PC-9 (cell line): ENCODE measurements around the gene NBEAL1. TPM values are rescaled to one million over a fixed set of nuclear protein-coding genes. Genes with fewer than 3 reads are reported as not detected.

Source experiments
- BruUV-seq: library from RNA; stranded (reverse); fragments of 400-500 nt; replicated peaks from 2 replicates; lab custom pipeline; 2021; lab: Mats Ljungman, UMichigan
- CTCF ChIA-PET: fragments of 300-600 bp; sonication (Branson Sonifier 250); formaldehyde crosslinking; loops from one replicate; lab custom pipeline; 2022; ENCODE audit warnings: antibody characterized with exemption; lab: Charles Lee
- POLR2A ChIA-PET: fragments of 300-600 bp; sonication (Branson Sonifier 250); formaldehyde crosslinking; loops from one replicate; lab custom pipeline; 2022; ENCODE audit warnings: antibody characterized with exemption; ENCODE audit not compliant: unreplicated experiment; lab: Charles Lee
- DNase-seq, 2 experiments: peaks; one replicate each; pipeline versions ENCODE4 v3.0.0 to v3.0.0-alpha.2; 2015 to 2022; ENCODE audit warnings: mixed read lengths in 1 of 2
- H2AFZ ChIP-seq: fragments of 200-600 bp; sonication (generic); 2 replicates; pipeline ENCODE4 v1.8.1; 2017; ENCODE audit warnings: antibody characterized with exemption
- H3F3A ChIP-seq: fragments of 200-600 bp; sonication (generic); 2 replicates; pipeline ENCODE4 v1.8.1; 2017; ENCODE audit warnings: antibody characterized with exemption, mild to moderate bottlenecking, low read depth; ENCODE audit not compliant: insufficient read depth
- H3K27ac ChIP-seq: fragments of 200-600 bp; sonication (generic); 2 replicates; pipeline ENCODE4 v1.6.1; 2016; ENCODE audit warnings: mixed run types
- H3K27me3 ChIP-seq: fragments of 200-600 bp; sonication (generic); 2 replicates; pipeline ENCODE4 v1.6.1; 2016; ENCODE audit warnings: low read depth, mixed run types; ENCODE audit not compliant: insufficient read depth
- H3K36me3 ChIP-seq: fragments of 200-600 bp; sonication (generic); 2 replicates; pipeline ENCODE4 v1.6.1; 2016; ENCODE audit warnings: low read depth, mixed run types
- H3K4me1 ChIP-seq: fragments of 200-600 bp; sonication (generic); replicated peaks from 2 replicates; pipeline ENCODE4 v1.6.1; 2016; ENCODE audit warnings: mixed run types; ENCODE audit not compliant: insufficient read depth
- H3K4me2 ChIP-seq: fragments of 200-600 bp; sonication (generic); 2 replicates; pipeline ENCODE4 v1.6.1; 2017; ENCODE audit warnings: mixed run types
- H3K4me3 ChIP-seq: fragments of 200-600 bp; sonication (generic); 2 replicates; pipeline ENCODE4 v1.6.1; 2016; ENCODE audit warnings: mixed run types
- H3K79me2 ChIP-seq: fragments of 200-600 bp; sonication (generic); 2 replicates; pipeline ENCODE4 v1.6.1; 2017; ENCODE audit warnings: low read depth, mixed run types
- H3K9me2 ChIP-seq: fragments of 200-600 bp; sonication (generic); 2 replicates; pipeline ENCODE4 v1.8.1; 2017; ENCODE audit warnings: mild to moderate bottlenecking; ENCODE audit not compliant: insufficient read depth
- H3K9me3 ChIP-seq: fragments of 200-600 bp; sonication (generic); 2 replicates; pipeline ENCODE4 v1.8.1; 2016; ENCODE audit warnings: low read depth; ENCODE audit not compliant: insufficient read depth
- H4K20me1 ChIP-seq: fragments of 200-600 bp; sonication (generic); 2 replicates; pipeline ENCODE4 v1.8.1; 2017; ENCODE audit not compliant: insufficient read depth
- EZH2 ChIP-seq: fragments of 200-600 bp; sonication (generic); IDR thresholded peaks from 2 replicates; pipeline ENCODE4 v1.8.0; 2017; ENCODE audit warnings: antibody characterized with exemption, low read depth
- intact Hi-C: fragments of 100-400 bp; cut with micrococcal nuclease; formaldehyde crosslinking; loops from one replicate; pipeline ENCODE4 v1.10.0; 2022; ENCODE audit not compliant: unreplicated experiment
- total RNA-seq: library from RNA; stranded (reverse); gene quantifications from 2 replicates; pipeline ENCODE4 v1.2.3, GENCODE V29; 2021
- TF ChIP-seq, protein P1 (sequence below): fragments of 200-600 bp; sonication (generic); conservative IDR thresholded peaks from 2 replicates; pipeline ENCODE4 v1.6.1; 2017; ENCODE audit warnings: mixed run types, antibody characterized with exemption, mild to moderate bottlenecking, moderate library complexity

Gene NBEAL1
- total RNA-seq, 1 experiment from 2014 or later = 19.5 TPM

DNA sequence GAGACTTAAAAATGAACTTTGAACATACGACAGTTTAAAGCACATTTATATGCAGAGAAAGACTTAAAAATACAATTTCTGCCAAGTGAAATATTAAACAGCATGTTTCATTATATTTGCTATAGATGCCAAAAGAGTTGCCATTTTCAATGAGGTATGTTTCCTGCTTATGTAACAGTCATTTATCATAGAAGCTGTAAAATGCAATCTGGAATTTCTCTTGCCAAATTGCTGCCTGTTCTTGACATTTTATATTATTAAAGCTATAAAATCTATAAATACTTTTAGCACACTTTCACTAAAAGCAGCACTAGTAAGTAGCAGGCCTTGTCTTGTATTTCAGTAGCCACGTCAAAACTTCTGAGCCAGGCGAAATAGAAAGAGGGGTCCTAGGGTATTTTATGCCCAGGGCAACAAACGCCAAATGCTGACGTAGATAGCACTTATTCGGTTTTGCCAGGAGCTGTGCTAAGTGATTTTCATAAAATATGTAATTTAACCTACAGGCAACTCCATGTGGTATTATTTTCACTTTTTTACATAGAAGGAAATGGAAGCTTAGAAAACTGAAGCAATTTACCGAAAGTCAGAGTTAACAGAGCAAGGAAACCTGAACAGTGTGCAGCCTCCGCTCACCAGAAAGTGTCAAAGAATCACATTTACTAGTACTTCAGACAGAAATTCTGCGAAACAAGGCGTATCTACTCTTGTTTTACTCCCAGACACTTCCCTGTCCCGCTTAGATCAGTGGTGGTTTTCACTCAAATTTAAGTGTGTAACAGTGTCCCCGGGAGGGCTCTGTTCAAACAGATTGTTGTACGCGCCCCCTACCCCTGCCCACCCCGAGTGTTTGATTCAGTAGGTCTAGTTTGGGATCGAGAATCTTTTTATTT lies 222.9 kb downstream of the NBEAL1 start:
- DNase-seq = no peak
- ChIA-PET POLR2A (interaction anchor here (0.7 kb wide), 1 partner anchor 261 kb away, joined by 5 read pairs; no protein-coding TSS in a partner anchor), CTCF (interaction anchor here (0.6 kb wide), 1 partner anchor 163 kb away, joined by 4 read pairs; no protein-coding TSS in a partner anchor)
- Histone ChIP-seq H3K9me3 (no peaks in the 10 kb centered on the region), H3K27me3 (no peaks in the 10 kb centered on the region), H3K4me1 (peaks cover 5% of the 10 kb centered on the region; the same call in 1 of the 2 replicates), H3K36me3 (no peaks in the 10 kb centered on the region), H3K4me3 (peak overlapping the region; percentile 97; the same call in 1 of the 2 replicates), H3K9me2 (no peaks in the 10 kb centered on the region), H4K20me1 (no peaks in the 10 kb centered on the region), H3K4me2 (peak overlapping the region; percentile 76), H3K27ac (no peak overlapping the region), H3K79me2 (peaks cover 7% of the 10 kb centered on the region; the same call in 1 of the 2 replicates), H2AFZ (0 out of 2 replicates have a peak overlapping the region, but pooled peaks have one; percentile 93), H3F3A (peaks cover 9% of the 10 kb centered on the region; the same call in 1 of the 2 replicates)
- BruUV-seq = no TSS peak
- TF ChIP-seq, protein P1, sequence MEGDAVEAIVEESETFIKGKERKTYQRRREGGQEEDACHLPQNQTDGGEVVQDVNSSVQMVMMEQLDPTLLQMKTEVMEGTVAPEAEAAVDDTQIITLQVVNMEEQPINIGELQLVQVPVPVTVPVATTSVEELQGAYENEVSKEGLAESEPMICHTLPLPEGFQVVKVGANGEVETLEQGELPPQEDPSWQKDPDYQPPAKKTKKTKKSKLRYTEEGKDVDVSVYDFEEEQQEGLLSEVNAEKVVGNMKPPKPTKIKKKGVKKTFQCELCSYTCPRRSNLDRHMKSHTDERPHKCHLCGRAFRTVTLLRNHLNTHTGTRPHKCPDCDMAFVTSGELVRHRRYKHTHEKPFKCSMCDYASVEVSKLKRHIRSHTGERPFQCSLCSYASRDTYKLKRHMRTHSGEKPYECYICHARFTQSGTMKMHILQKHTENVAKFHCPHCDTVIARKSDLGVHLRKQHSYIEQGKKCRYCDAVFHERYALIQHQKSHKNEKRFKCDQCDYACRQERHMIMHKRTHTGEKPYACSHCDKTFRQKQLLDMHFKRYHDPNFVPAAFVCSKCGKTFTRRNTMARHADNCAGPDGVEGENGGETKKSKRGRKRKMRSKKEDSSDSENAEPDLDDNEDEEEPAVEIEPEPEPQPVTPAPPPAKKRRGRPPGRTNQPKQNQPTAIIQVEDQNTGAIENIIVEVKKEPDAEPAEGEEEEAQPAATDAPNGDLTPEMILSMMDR = no peak
- no peak for TF ChIP-seq EZH2
- intact Hi-C loops = loop anchor here (2.0 kb wide), 1 partner anchor 327 kb away; the partner anchor contains the start of gene WDR12

DNA sequence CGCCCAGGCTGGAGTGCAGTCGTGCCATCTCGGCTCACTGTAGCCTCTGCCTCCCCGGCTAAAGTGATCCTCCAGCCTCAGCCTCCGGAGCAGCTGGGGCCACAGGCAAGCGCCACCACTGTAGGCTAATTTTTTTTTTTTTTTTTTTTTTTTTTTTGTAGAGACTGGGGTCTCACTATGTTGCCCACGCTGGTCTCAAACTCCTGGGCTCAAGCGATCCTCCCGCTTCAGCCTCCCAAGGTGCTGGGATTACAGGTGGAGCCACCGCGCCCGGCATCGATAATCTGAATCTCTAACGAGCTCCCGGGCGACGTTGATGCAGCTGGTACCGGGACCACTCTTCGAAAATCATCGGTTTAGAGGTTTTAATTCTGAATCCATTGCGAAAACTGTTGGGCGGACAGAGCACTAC lies 223.6 kb downstream of the NBEAL1 start:
- H2AFZ ChIP-seq = peak overlapping the region; percentile 93
- ChIA-PET POLR2A (no interaction called here), CTCF (interaction anchor here (0.6 kb wide), 1 partner anchor 162 kb away, joined by 4 read pairs; no protein-coding TSS in a partner anchor)
- H3K79me2 ChIP-seq = peaks cover 7% of the 10 kb centered on the region; the same call in 1 of the 2 replicates
- intact Hi-C loops = loop anchor here (2.0 kb wide), 1 partner anchor 327 kb away; the partner anchor contains the start of gene WDR12
- H3K4me1 ChIP-seq = peaks cover 5% of the 10 kb centered on the region; the same call in 1 of the 2 replicates
- TSS peak; percentile 69 for BruUV-seq
- no peaks in the 10 kb centered on the region for H3K27me3 ChIP-seq
- H3K36me3 ChIP-seq = no peaks in the 10 kb centered on the region
- H3K9me2 ChIP-seq = no peaks in the 10 kb centered on the region
- no peaks in the 10 kb centered on the region for H3K9me3 ChIP-seq
- H3F3A ChIP-seq = peaks cover 9% of the 10 kb centered on the region; the same call in 1 of the 2 replicates
- peak overlapping the region; percentile 82 for H3K27ac ChIP-seq
- no peak for DNase-seq
- H4K20me1 ChIP-seq = no peaks in the 10 kb centered on the region
- H3K4me2 ChIP-seq = peak overlapping the region; percentile 76
- TF ChIP-seq EZH2 = no peak
- TF ChIP-seq, protein P1 = no peak
- H3K4me3 ChIP-seq = peak overlapping the region; percentile 97
